C4-2B (cell line): Measurements from ENCODE around the gene MTUS2.

Experiments
- H3K27ac ChIP-seq: fragments of 450-650 bp; 2 replicates; pipeline ENCODE4 v1.5.1; 2017
- ZFX ChIP-seq: fragments of 450-650 bp; IDR thresholded peaks from 2 replicates; pipeline ENCODE4 v1.6.1; 2017
- TF ChIP-seq, protein P1 (sequence below): fragments of 450-650 bp; conservative IDR thresholded peaks from 2 replicates; pipeline ENCODE4 v1.5.1; 2017; ENCODE audit warnings: mild to moderate bottlenecking

MTUS2 gene

DNA sequence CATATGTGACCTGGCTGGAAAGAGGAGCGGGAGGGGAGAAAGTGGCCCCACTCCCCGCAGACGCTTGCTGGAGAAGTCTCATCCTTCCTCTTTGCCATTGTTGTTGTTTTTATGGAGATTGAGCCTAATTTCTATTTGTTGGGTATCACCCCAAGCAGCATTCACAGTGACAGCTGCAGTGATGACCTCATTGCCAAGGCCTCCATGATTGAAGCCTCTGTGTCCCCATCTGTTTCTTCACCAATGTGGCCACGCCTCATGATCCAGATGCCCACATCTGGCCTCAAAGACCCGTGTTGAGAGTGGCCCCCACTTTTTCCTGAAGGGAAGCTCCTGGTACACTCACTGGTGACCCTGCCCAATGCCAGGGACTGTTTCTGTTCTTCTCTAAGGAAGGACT lies 621.2 kb downstream of the MTUS2 start:
- H3K27ac ChIP-seq = no peak overlapping the region
- TF ChIP-seq ZFX = no peak
- TF ChIP-seq, protein P1, sequence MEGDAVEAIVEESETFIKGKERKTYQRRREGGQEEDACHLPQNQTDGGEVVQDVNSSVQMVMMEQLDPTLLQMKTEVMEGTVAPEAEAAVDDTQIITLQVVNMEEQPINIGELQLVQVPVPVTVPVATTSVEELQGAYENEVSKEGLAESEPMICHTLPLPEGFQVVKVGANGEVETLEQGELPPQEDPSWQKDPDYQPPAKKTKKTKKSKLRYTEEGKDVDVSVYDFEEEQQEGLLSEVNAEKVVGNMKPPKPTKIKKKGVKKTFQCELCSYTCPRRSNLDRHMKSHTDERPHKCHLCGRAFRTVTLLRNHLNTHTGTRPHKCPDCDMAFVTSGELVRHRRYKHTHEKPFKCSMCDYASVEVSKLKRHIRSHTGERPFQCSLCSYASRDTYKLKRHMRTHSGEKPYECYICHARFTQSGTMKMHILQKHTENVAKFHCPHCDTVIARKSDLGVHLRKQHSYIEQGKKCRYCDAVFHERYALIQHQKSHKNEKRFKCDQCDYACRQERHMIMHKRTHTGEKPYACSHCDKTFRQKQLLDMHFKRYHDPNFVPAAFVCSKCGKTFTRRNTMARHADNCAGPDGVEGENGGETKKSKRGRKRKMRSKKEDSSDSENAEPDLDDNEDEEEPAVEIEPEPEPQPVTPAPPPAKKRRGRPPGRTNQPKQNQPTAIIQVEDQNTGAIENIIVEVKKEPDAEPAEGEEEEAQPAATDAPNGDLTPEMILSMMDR = no peak

DNA sequence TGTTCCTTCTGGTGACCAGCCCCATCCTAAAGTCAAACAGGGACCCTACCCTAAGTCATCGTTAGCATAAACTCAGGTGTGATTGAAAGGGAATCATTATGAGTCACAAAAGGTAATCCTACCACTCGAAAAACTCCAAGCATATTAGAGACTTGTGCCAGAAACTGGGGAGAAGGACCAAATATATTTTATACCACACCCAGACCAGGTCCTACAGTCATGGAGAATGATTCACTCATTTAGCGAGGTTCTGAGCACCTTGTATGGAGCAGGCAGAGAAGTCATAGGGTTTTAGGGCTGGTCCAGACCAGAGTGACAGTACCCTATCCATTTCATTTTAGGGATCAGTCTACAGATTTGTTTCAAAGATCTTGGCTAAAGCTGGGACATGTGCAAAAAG lies 625.9 kb downstream of the MTUS2 start:
- no peak overlapping the region for H3K27ac ChIP-seq
- TF ChIP-seq, protein P1 = no peak
- TF ChIP-seq ZFX = no peak

DNA sequence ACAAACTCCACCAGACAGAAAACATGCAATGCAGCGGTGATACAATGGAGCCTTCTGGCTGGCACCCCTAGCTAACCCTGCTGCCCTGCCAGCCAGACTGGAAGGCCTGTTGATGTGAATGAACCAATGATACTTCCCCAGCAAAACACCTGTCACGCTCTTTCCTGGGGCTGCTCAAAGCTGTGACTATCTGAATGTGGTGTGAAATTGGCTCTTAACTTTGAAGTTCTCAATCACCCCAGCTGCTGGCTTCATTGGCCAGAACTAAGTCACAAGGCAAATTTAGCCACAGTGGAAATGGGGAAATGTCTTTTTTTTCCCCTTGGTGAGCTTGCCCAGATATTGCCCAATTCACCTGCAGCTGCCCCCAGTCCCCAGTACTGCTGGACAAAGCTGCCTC lies 628.0 kb downstream of the MTUS2 start:
- TF ChIP-seq ZFX = no peak
- TF ChIP-seq, protein P1 = no peak

DNA sequence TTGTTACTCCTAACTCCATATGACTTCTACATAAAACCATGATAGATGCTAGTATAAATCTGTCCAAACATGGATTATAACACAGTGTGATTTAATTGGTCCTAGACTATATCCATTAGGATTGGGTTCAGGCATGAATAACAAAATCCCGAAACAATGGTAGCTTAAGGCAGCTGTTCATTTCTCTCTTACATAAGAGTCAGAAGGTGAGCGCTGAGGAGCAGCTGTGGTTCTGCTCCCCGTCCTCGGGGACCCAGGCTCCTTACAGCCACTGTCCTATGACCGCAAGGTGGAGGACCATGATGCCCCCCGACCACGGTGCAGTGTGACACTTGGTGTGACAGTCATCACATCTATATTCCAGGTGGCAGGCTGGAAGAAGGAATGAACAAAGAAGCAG lies 629.6 kb downstream of the MTUS2 start:
- H3K27ac ChIP-seq = no peak overlapping the region
- TF ChIP-seq, protein P1 = no peak
- TF ChIP-seq ZFX = no peak

More for the DNA sequence above, 628.0 kb downstream of the MTUS2 start:
- H3K27ac ChIP-seq = no peak overlapping the region

DNA sequence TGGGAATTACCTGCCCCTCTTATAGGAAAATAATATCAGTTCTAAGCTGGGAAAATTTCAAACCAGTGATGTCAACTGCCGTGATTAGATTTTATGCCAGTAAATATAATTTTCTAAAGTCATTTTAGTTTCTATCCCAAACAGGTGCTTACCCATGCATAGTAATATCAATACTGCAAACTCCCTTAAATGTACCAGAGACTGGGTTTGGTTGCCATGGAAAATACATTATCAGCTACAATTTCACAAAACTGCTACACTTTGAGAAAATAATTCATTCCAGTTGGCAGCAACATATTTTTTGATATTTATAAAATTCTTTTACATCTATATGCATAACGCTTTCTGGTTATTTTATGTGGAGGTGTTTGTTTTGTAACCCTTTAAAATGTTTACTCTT lies 631.8 kb downstream of the MTUS2 start:
- H3K27ac ChIP-seq = no peak overlapping the region
- TF ChIP-seq ZFX = no peak
- TF ChIP-seq, protein P1 = no peak

DNA sequence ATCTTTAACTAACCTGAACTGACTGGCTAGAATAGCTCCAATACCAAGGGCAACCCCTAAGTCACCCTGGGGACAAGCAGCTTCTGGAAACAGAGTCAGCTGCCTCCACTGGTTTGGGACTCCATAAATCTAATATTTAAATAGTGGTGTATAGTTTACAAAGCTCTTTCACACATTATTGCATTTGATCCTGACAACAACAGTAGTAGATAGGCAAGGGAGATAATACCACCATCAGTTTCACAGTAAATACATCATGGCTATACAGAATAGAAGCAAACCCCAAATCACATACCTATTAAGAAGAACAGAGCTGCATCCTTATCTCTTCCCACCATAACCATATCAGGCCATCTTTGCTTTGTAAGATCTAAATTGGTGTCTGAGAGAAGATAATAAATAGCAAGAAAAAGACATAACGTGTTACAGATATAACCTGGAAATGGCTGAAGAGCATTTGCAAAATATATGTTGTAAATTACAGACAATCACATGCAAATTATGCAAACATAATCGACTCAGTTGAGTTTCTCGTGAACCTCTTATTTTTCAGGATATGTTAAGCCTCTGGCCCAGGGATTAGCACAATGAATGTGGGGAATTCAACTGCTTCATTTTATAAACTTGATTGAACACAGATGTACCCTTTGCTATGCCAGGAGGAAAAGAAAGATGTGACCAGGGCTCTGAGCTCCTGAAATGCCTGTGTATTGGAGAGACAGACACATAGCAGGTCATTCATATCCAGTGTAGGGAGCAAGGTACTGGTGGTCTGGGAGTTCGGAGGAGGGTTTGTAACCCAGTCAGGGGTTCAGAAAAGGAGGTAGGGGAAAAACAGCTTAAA lies 632.9 kb downstream of the MTUS2 start:
- H3K27ac ChIP-seq = no peak overlapping the region

DNA sequence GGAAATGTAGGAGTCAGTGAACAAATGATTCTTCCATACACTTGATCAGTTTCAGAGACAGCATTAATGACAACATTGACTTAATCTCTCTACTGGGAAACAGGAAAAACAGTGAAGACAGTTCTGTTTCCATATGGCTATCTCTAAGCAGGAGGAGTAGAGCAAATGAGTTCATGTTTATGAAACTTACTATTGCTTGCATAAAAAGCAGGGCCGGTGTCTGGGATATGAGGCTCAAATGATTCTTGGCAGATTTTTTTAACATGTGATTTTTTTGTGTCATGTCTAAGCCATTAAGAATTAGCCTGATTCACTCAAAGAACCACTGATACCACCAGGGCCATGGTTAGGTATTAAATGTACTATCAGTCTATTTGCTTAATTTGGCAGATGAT lies 633.5 kb downstream of the MTUS2 start:
- no peak overlapping the region for H3K27ac ChIP-seq
- TF ChIP-seq, protein P1 = no peak
- no peak for TF ChIP-seq ZFX

More for the DNA sequence above, 632.9 kb downstream of the MTUS2 start:
- no peak for TF ChIP-seq ZFX
- TF ChIP-seq, protein P1 = no peak
